ENCODE data around the gene POLR1E. TPM values are rescaled to one million over a fixed set of nuclear protein-coding genes. Genes with fewer than 3 reads are reported as not detected.
"Not testable (repeated sequence)": the region's sequence is repeated elsewhere in the genome, so short reads cannot be mapped to it uniquely, and the experiment has no call there.

Gene POLR1E
- total RNA-seq, 4 donors from 2014 or later, result 14.8 to 23.3 (median 18.5) TPM

GRCh38 chr9:37471942-37472684 lies 13.6 kb upstream of the POLR1E start:
- H3K4me1 ChIP-seq, result peaks cover 4 to 9% of the 10 kb centered on the region in 2 donors
- 13 to 16% methylated on average over 7 of the region's 7 CpGs for WGBS, 2 donors
- no peaks in the 10 kb centered on the region for H3K27me3 ChIP-seq
- TF ChIP-seq, protein P1, sequence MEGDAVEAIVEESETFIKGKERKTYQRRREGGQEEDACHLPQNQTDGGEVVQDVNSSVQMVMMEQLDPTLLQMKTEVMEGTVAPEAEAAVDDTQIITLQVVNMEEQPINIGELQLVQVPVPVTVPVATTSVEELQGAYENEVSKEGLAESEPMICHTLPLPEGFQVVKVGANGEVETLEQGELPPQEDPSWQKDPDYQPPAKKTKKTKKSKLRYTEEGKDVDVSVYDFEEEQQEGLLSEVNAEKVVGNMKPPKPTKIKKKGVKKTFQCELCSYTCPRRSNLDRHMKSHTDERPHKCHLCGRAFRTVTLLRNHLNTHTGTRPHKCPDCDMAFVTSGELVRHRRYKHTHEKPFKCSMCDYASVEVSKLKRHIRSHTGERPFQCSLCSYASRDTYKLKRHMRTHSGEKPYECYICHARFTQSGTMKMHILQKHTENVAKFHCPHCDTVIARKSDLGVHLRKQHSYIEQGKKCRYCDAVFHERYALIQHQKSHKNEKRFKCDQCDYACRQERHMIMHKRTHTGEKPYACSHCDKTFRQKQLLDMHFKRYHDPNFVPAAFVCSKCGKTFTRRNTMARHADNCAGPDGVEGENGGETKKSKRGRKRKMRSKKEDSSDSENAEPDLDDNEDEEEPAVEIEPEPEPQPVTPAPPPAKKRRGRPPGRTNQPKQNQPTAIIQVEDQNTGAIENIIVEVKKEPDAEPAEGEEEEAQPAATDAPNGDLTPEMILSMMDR (IDR thresholded peaks at IDR 0.05), result peak in 1 of 6 experiments; percentile 4
- TF ChIP-seq POLR2A (IDR thresholded peaks at IDR 0.05), result peak in 1 of 2 donors; percentile 68
- no peaks in the 10 kb centered on the region for H3K9me3 ChIP-seq
- no peaks in the 10 kb centered on the region for H3K36me3 ChIP-seq
- DNase-seq, result peak; percentile 36 to 66
- peak overlapping the region; percentile 94 to 96 (median 96) for H3K27ac ChIP-seq
- peak overlapping the region in 2 of 3 donors; percentile 12 to 21 for H3K4me3 ChIP-seq (replicated peaks in 1 of 3)
- intact Hi-C loops (cut with DNase I), result no loop called here

GRCh38 chr9:37473982-37474381 lies 11.8 kb upstream of the POLR1E start:
- H3K4me1 ChIP-seq; H3K27me3 ChIP-seq; H3K4me3 ChIP-seq (replicated peaks in 1 of 3); H3K27ac ChIP-seq; H3K9me3 ChIP-seq; DNase-seq; intact Hi-C loops (cut with DNase I); H3K36me3 ChIP-seq: not testable (repeated sequence)
- 65 to 67% methylated on average over 6 of the region's 6 CpGs for WGBS, 2 donors

- H3K36me3 ChIP-seq, result no peaks in the 10 kb centered on the region
- H3K9me3 ChIP-seq, result no peaks in the 10 kb centered on the region
- DNase-seq, result no peak
- WGBS, 2 donors, result 93 to 95% methylated on average over 3 of the region's 3 CpGs
- H3K27me3 ChIP-seq, result no peaks in the 10 kb centered on the region
- TF ChIP-seq POLR2A (IDR thresholded peaks at IDR 0.05), result no peak
- TF ChIP-seq, protein P1 (IDR thresholded peaks at IDR 0.05), result no peak
- H3K4me1 ChIP-seq, result peaks cover 4 to 9% of the 10 kb centered on the region in 2 donors
- H3K4me3 ChIP-seq (replicated peaks in 1 of 3), result no peak overlapping the region
- H3K27ac ChIP-seq, result no peak overlapping the region
- intact Hi-C loops (cut with DNase I), result no loop called here
These were observed 11.3 kb upstream of the POLR1E start for GRCh38 chr9:37474438-37474837.

- H3K9me3 ChIP-seq, result no peaks in the 10 kb centered on the region
- no peak overlapping the region for H3K4me3 ChIP-seq (replicated peaks in 1 of 3)
- H3K27ac ChIP-seq, result no peak overlapping the region
- WGBS, 2 donors, result 78 to 80% methylated on average over 11 of the region's 11 CpGs
- H3K4me1 ChIP-seq, result peaks cover under 1 to 5% of the 10 kb centered on the region in 2 donors
- intact Hi-C loops (cut with DNase I), result no loop called here
- no peaks in the 10 kb centered on the region for H3K27me3 ChIP-seq
- TF ChIP-seq, protein P1 (IDR thresholded peaks at IDR 0.05), result no peak
- TF ChIP-seq POLR2A (IDR thresholded peaks at IDR 0.05), result no peak
- no peak for DNase-seq
- no peaks in the 10 kb centered on the region for H3K36me3 ChIP-seq
These were observed 8.8 kb upstream of the POLR1E start for GRCh38 chr9:37476930-37477329.

DNA sequence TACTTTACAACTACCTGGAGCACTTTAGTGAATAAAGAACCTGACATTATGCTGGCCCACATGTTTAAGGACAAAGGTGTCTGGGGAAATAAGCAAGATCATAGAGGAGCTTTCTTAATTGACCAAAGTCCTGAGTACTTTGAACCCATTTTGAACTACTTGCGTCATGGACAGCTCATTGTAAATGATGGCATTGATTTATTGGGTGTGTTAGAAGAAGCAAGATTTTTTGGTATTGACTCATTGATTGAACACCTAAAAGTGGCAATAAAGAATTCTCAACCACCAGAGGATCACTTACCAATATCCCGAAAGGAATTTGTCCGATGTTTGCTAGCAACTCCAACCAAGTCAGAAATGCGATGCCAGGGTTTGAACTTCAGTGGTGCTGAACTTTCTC lies 8.3 kb upstream of the POLR1E start:
- intact Hi-C loops (cut with DNase I); H3K9me3 ChIP-seq; H3K27ac ChIP-seq; H3K36me3 ChIP-seq; H3K27me3 ChIP-seq; H3K4me3 ChIP-seq (replicated peaks in 1 of 3); H3K4me1 ChIP-seq; DNase-seq: not testable (repeated sequence)
- 90 to 97% methylated on average over 4 of the region's 4 CpGs for WGBS, 2 donors

DNA sequence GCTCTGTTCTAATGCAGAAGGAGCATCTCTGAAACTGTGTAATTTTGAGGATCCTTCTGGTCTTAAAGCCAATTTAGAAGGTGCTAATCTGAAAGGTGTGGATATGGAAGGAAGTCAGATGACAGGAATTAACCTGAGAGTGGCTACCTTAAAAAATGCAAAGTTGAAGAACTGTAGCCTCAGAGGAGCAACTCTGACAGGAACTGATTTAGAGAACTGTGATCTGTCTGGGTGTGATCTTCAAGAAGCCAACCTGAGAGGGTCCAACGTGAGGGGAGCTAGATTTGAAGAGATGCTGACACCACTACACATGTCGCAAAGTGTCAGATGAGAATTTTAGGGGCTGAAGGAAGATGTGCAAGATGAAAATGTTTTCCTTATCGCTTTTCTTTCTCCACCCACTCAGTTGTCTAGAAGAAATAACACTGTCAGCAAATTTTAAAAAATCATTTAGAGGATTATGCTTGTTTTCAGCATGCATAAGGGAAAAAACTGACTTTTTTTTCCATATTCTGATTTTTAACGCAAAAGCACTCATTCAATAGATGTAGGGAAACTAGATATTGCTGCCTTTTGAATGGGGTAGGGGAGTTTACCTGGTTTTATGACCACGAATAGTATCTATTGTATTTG lies 7.6 kb upstream of the POLR1E start:
- H3K4me1 ChIP-seq; DNase-seq; H3K4me3 ChIP-seq (replicated peaks in 1 of 3); H3K36me3 ChIP-seq; H3K27me3 ChIP-seq; H3K27ac ChIP-seq; intact Hi-C loops (cut with DNase I); H3K9me3 ChIP-seq: not testable (repeated sequence)
- WGBS, 2 donors, result 66 to 69% methylated on average over 5 of the region's 5 CpGs
